ENCODE data around the gene KRTAP5-5.
"Not testable (repeated sequence)": the region's sequence is repeated elsewhere in the genome, so short reads cannot be mapped to it uniquely, and the experiment has no call there.

The KRTAP5-5 gene

GRCh38 chr11:1629326-1630185, at the start of gene KRTAP5-5:
TSS of gene KRTAP5-5 (plus strand) at chr11:1629775. CDS start at chr11:1629841, 66 bp downstream.
- DNase-seq (ENCODE audit: low read depth in 2 of 2, low spot score in 1 of 2): no peak

- no peak for DNase-seq (ENCODE audit: low read depth in 2 of 2, low spot score in 1 of 2)
These were observed 47.6 kb upstream of the KRTAP5-5 start for GRCh38 chr11:1581976-1582375.

- DNase-seq (ENCODE audit: low read depth in 2 of 2, low spot score in 1 of 2): not testable (repeated sequence)
These were observed 46.7 kb upstream of the KRTAP5-5 start for GRCh38 chr11:1582909-1583308.

- DNase-seq (ENCODE audit: low read depth in 2 of 2, low spot score in 1 of 2): not testable (repeated sequence)
These were observed 44.8 kb upstream of the KRTAP5-5 start, which contains the start of gene KRTAP5-1 for GRCh38 chr11:1584661-1585370. TSS of gene KRTAP5-1 (minus strand) at chr11:1585283. CDS start at chr11:1585249, 34 bp downstream.

GRCh38 chr11:1586699-1587098, 42.9 kb upstream of the KRTAP5-5 start:
- no peak for DNase-seq (ENCODE audit: low read depth in 2 of 2, low spot score in 1 of 2)

GRCh38 chr11:1589191-1589963, 40.2 kb upstream of the KRTAP5-5 start:
- not testable (repeated sequence) for DNase-seq (ENCODE audit: low read depth in 2 of 2, low spot score in 1 of 2)

GRCh38 chr11:1589996-1590395, 39.6 kb upstream of the KRTAP5-5 start:
- no peak for DNase-seq (ENCODE audit: low read depth in 2 of 2, low spot score in 1 of 2)

GRCh38 chr11:1592628-1593027, 36.9 kb upstream of the KRTAP5-5 start:
- no peak for DNase-seq (ENCODE audit: low read depth in 2 of 2, low spot score in 1 of 2)

- not testable (repeated sequence) for DNase-seq (ENCODE audit: low read depth in 2 of 2, low spot score in 1 of 2)
These were observed 33.5 kb upstream of the KRTAP5-5 start for GRCh38 chr11:1595994-1596575.

GRCh38 chr11:1596576-1597121, 32.9 kb upstream of the KRTAP5-5 start:
- not testable (repeated sequence) for DNase-seq (ENCODE audit: low read depth in 2 of 2, low spot score in 1 of 2)

- no peak for DNase-seq (ENCODE audit: low read depth in 2 of 2, low spot score in 1 of 2)
These were observed 32.1 kb upstream of the KRTAP5-5 start for GRCh38 chr11:1597331-1597993.

GRCh38 chr11:1597994-1598380, 31.6 kb upstream of the KRTAP5-5 start, which contains the start of gene KRTAP5-2:
TSS of gene KRTAP5-2 (minus strand) at chr11:1598294. CDS start at chr11:1598250, 44 bp downstream.
- no peak for DNase-seq (ENCODE audit: low read depth in 2 of 2, low spot score in 1 of 2)

- DNase-seq (ENCODE audit: low read depth in 2 of 2, low spot score in 1 of 2): not testable (repeated sequence)
These were observed 31.2 kb upstream of the KRTAP5-5 start for GRCh38 chr11:1598406-1598805.

GRCh38 chr11:1598816-1599215, 30.8 kb upstream of the KRTAP5-5 start:
- DNase-seq (ENCODE audit: low read depth in 2 of 2, low spot score in 1 of 2): no peak

GRCh38 chr11:1600626-1601025, 28.9 kb upstream of the KRTAP5-5 start:
- DNase-seq (ENCODE audit: low read depth in 2 of 2, low spot score in 1 of 2): no peak

- DNase-seq (ENCODE audit: low read depth in 2 of 2, low spot score in 1 of 2): not testable (repeated sequence)
These were observed 27.9 kb upstream of the KRTAP5-5 start for GRCh38 chr11:1601663-1602062.

GRCh38 chr11:1603629-1604028, 25.9 kb upstream of the KRTAP5-5 start:
- DNase-seq (ENCODE audit: low read depth in 2 of 2, low spot score in 1 of 2): no peak

GRCh38 chr11:1604181-1604580, 25.4 kb upstream of the KRTAP5-5 start:
- no peak for DNase-seq (ENCODE audit: low read depth in 2 of 2, low spot score in 1 of 2)

GRCh38 chr11:1604711-1605110, 24.9 kb upstream of the KRTAP5-5 start:
- no peak for DNase-seq (ENCODE audit: low read depth in 2 of 2, low spot score in 1 of 2)

- DNase-seq (ENCODE audit: low read depth in 2 of 2, low spot score in 1 of 2): not testable (repeated sequence)
These were observed 23.7 kb upstream of the KRTAP5-5 start for GRCh38 chr11:1605923-1606322.

Measured in stimulated activated CD8-positive, alpha-beta memory T cell treated with anti-CD3 and anti-CD28 coated beads, Interleukin-4, amount 100 ng/mL, for 4 hours (primary cell).